Pancreas (tissue), 10 donors: ENCODE measurements around the gene SMG7. TPM values are rescaled to one million over a fixed set of nuclear protein-coding genes. Genes with fewer than 3 reads are reported as not detected.
A peak's percentile ranks its signal among the peaks of the same experiment; 100 is the strongest.

Experiments
- ATAC-seq, 4 donors: fragments of 200-7000 bp; cut with Tn5 transposase; one replicate each; pipeline versions ENCODE4 v1.8.0 to v1.9.1; 2020; ENCODE audit warnings: mild to moderate bottlenecking in 4 of 4, moderate library complexity in 4 of 4
- DNase-seq, 6 donors: peaks; one replicate each; pipeline ENCODE4 v3.0.0-alpha.2; 2020
- FAIRE-seq: peaks from 2 replicates; lab custom pipeline; 2012; peaks lifted over from hg19 to GRCh38; lab: Jason Lieb, UNC
- H3K27ac ChIP-seq, 4 donors: fragments of 200-600 bp; sonication (generic); 1 replicate in 3 of 4; 2 replicates in 1 of 4; pipeline versions ENCODE4 v1.5.0 to v1.8.0; 2020
- H3K27me3 ChIP-seq, 4 donors: fragments of 200-600 bp; one replicate each; pipeline ENCODE4 v1.8.0; 2021
- H3K36me3 ChIP-seq, 3 donors: fragments of 200-600 bp; sonication (generic) in 1 of 3; one replicate each; pipeline versions ENCODE4 v1.5.0 to v1.8.0; 2020 to 2021
- H3K4me1 ChIP-seq, 3 donors: fragments of 200-600 bp; one replicate each; pipeline ENCODE4 v1.8.0; 2021
- H3K4me3 ChIP-seq, 4 donors: fragments of 200-600 bp; sonication (generic) in 2 of 4; one replicate each; pipeline versions ENCODE4 v1.5.0 to v1.8.0; 2020 to 2021
- H3K9me3 ChIP-seq, 4 donors: fragments of 200-600 bp; one replicate each; pipeline ENCODE4 v1.8.0; 2021
- CTCF ChIP-seq, 4 donors: fragments of 200-600 bp; sonication (generic) in 3 of 4; IDR thresholded peaks; one replicate each; pipeline versions ENCODE4 v1.5.0 to v1.8.0; 2021; ENCODE audit warnings: antibody characterized with exemption in 4 of 4
- WGBS, 2 donors: extraction: QIAGEN DNeasy Blood & Tissue Kit; methylation state at CpG; one replicate each; pipeline ENCODE4 v1.1.7; 2013; 5-methylcytosine and 5-hydroxymethylcytosine counted together
- intact Hi-C, 3 donors: fragments of 100-400 bp; cut with DNase I; formaldehyde crosslinking; loops; one replicate each; pipeline versions ENCODE4 v1.11.1 to v1.14.2; 2022
- polyA plus RNA-seq, 2 donors: library from polyadenylated mRNA; stranded (reverse); fragments of 200-250 nt; gene quantifications; one replicate each; pipeline ENCODE4 v1.2.3, GENCODE V29; 2013
- total RNA-seq, 6 donors: library from RNA; stranded (reverse); fragmentation: NEBNext Ultra II Directional in 4 of 6; extraction: Animal tissue kit (Norgen Biotek cat#: 25700) in 4 of 6; gene quantifications; one replicate each; pipeline versions ENCODE4 v1.2.1 to v1.2.4, GENCODE V29; 2021 to 2023
- donor health status: healthy with polysubstance abuse.
- donor health status: DM: no; HTN: no; CAD: no; lungs with moderate emphysema.
- donor health status: DM: no; HTN: no; CAD: no.
- donor health status: control.
- donor health status: control.
- donor health status: Bipolar disorder and iron deficiency.
- donor health status: DM: yes; HTN: yes; CAD: no.
- donor health status: DM: no; HTN: no; CAD: no.
- donor health status: DM: no; HTN: no; CAD: no.
- donor health status: DM: yes; HTN: yes; CAD: no.

Gene SMG7
- total and polyA plus RNA-seq, 8 donors = 11.7 to 36.5 (median 23.9) TPM

GRCh38 chr1:183537405-183537804 is 65.1 kb downstream of the SMG7 start:
- no peak overlapping the region for H3K27ac ChIP-seq
- no peaks in the 10 kb centered on the region for H3K9me3 ChIP-seq
- no peak for DNase-seq
- H3K36me3 ChIP-seq = peaks cover 4 to 40% (median 18%) of the 10 kb centered on the region in 3 donors
- no peak for TF ChIP-seq CTCF (IDR thresholded peaks at IDR 0.05)
- WGBS, 2 donors = 97% methylated on average over 4 of the region's 4 CpGs
- intact Hi-C loops = loop anchor here in 1 of 3 donors (10.0 kb wide), 1 partner anchor 63 kb away; the partner anchor contains the start of gene SMG7
- no peak for FAIRE-seq
- H3K4me1 ChIP-seq = no peaks in the 10 kb centered on the region
- H3K4me3 ChIP-seq = no peak overlapping the region
- H3K27me3 ChIP-seq = no peaks in the 10 kb centered on the region
- ATAC-seq = no peak

DNA sequence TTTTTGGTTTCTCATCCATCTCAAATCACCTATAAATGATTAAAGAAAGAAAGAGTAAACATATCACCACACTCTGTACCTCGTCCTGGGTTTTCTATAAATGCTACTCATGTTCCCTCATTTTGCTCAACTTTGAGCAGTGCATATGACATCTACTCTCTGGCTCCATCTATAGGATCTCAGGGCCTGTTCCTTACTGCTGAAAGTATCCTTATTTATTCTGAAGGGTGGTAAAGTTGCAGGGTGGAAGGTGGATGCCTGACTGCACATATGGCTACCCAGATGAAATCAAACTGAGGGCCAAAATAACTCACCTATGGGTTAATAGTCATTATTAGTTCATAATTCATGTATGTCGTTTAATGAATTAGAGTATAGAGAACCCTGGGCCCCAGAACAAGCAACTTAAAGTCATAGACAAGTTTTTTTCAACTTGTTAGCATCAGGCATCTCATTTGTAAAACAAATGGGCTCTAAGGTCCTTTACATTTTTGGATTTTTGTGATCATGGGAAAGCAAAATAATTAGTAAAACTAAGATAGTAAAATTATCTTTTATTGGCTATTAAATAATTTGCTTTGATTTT is 71.4 kb downstream of the SMG7 start:
- Histone ChIP-seq H3K4me3 (no peak overlapping the region), H3K4me1 (no peaks in the 10 kb centered on the region), H3K36me3 (peaks cover 4 to 46% (median 26%) of the 10 kb centered on the region in 3 donors), H3K27ac (no peak overlapping the region), H3K9me3 (no peaks in the 10 kb centered on the region), H3K27me3 (no peaks in the 10 kb centered on the region)
- peak; percentile 64 to 90 (median 88) for ATAC-seq
- intact Hi-C loops = no loop called here
- no peak for DNase-seq
- WGBS, 2 donors = 34 to 35% methylated on average over 2 of the region's 2 CpGs
- FAIRE-seq = peak; percentile 20
- peak in 2 of 4 donors; percentile 21 to 24 for TF ChIP-seq CTCF (IDR thresholded peaks at IDR 0.05)

DNA sequence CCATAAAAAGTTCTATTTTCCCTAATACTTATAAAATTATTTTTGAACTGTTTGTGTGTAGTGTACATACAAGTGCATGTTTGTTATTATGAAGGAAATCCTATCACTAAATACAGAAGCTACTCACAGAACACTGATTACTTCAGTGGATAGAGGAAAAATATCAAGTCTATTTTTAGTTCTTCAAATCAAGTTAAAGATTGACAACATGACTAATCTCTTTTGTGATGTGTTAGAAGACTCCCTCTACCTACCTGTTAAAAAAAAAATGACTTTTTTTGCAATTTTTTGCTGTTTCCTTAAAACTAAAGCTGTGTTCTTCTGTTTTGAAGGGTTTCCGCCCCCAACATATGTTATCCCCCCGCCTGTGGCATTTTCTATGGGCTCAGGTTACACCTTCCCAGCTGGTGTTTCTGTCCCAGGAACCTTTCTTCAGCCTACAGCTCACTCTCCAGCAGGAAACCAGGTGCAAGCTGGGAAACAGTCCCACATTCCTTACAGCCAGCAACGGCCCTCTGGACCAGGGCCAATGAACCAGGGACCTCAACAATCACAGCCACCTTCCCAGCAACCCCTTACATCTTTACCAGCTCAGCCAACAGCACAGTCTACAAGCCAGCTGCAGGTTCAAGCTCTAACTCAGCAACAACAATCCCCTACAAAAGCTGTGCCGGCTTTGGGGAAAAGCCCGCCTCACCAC is 72.4 kb downstream of the SMG7 start:
- no peaks in the 10 kb centered on the region for H3K27me3 ChIP-seq
- WGBS, 2 donors = 70 to 78% methylated on average over 5 of the region's 5 CpGs
- ATAC-seq = peak in 3 of 4 donors; percentile 26 to 57 (median 45)
- intact Hi-C loops = no loop called here
- FAIRE-seq = no peak
- TF ChIP-seq CTCF (IDR thresholded peaks at IDR 0.05) = no peak
- no peak for DNase-seq
- H3K4me1 ChIP-seq = no peaks in the 10 kb centered on the region
- H3K9me3 ChIP-seq = no peaks in the 10 kb centered on the region
- no peak overlapping the region for H3K4me3 ChIP-seq
- peaks cover 4 to 37% (median 22%) of the 10 kb centered on the region in 3 donors for H3K36me3 ChIP-seq
- no peak overlapping the region for H3K27ac ChIP-seq

GRCh38 chr1:183546427-183546826 is 74.1 kb downstream of the SMG7 start:
- Histone ChIP-seq H3K36me3 (peaks cover 4 to 41% (median 33%) of the 10 kb centered on the region in 3 donors), H3K27ac (no peak overlapping the region), H3K4me1 (no peaks in the 10 kb centered on the region), H3K27me3 (no peaks in the 10 kb centered on the region), H3K4me3 (no peak overlapping the region), H3K9me3 (no peaks in the 10 kb centered on the region)
- TF ChIP-seq CTCF (IDR thresholded peaks at IDR 0.05) = no peak
- DNase-seq (no peak), ATAC-seq (no peak), FAIRE-seq (no peak)
- intact Hi-C loops = no loop called here
- 81 to 89% methylated on average over 2 of the region's 2 CpGs for WGBS, 2 donors

DNA sequence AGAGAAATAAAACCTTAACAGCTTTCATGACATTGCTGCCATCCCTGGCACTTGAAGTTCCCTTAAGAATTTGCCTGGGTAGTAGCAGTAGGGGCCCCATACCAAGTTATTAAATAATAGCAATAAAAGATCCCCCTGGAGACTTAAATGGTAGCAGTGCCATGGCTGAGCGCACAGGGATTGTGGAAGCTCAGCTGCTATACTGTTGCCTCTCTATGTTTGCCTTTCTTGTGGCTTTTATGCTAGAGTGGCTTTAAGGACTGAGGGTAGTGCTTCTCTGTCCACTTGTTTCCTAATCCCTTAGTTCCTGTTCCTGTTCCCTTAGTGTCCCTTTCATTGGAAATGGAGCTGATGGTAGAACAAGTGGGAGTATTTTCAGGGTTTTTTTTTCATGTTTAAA is 75.8 kb downstream of the SMG7 start:
- ATAC-seq = peak in 2 of 4 donors; percentile 29 to 30

More for the DNA sequence above, 75.8 kb downstream of the SMG7 start:
- Histone ChIP-seq H3K4me3 (no peak overlapping the region), H3K4me1 (no peaks in the 10 kb centered on the region), H3K36me3 (peaks cover 0 to 48% (median 39%) of the 10 kb centered on the region in 3 donors), H3K9me3 (no peaks in the 10 kb centered on the region), H3K27ac (no peak overlapping the region), H3K27me3 (no peaks in the 10 kb centered on the region)
- 93 to 96% methylated on average over 1 of the region's 1 CpG for WGBS, 2 donors
- FAIRE-seq (no peak), DNase-seq (no peak)
- no peak for TF ChIP-seq CTCF (IDR thresholded peaks at IDR 0.05)
- intact Hi-C loops = no loop called here
